ENCODE results near the gene ERO1A.
"Not testable (repeated sequence)": the region's sequence is repeated elsewhere in the genome, so short reads cannot be mapped to it uniquely, and the experiment has no call there.

Gene ERO1A

GRCh38 chr14:52695481-52696091 lies at the start of gene ERO1A:
Gene ERO1A (minus strand): TSS chr14:52695558. CDS start chr14:52695481, 77 bp downstream.
- peak; percentile 83 for DNase-seq (ENCODE audit: low read depth)

GRCh38 chr14:52741865-52742264 lies 46.5 kb upstream of the ERO1A start:
- DNase-seq (ENCODE audit: low read depth) = no peak

DNA sequence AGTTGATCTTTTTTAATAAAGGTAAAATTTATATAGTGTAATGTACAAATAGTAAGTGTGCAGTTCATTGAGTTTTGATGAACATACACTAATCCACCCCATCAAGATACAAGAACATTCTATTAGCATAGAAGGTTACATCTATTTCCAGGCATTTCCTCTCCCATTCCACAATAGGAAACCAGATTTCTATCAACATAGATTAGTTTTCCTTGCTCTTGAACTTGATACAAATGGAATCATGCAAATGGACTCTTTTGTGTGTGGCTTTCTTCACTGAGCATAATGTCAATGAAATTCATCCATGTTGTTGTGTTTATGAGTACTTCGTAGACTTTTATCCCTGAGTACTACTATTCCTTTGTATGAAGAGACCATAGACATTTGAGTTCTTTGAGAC lies 45.4 kb upstream of the ERO1A start:
- DNase-seq (ENCODE audit: low read depth) = no peak

DNA sequence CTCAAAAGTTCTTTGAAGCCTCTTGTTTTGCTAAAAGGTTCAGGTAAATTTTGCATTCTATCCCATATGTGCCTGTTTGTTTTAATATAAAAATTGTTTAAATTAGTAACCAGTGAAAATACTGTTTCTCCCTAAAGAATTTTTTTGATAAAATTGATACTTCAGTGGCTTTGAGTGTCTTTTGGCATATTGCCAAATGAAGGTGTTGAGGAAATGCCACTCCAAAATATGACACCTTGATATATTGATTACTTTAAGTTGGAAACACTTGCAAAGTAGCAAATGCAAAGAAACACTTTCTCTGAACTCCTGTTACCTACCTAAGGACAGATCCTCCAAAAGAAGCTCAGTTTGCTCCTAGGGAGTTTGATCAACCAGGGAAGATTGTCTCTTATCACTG lies 43.1 kb upstream of the ERO1A start:
- DNase-seq (ENCODE audit: low read depth) = no peak

DNA sequence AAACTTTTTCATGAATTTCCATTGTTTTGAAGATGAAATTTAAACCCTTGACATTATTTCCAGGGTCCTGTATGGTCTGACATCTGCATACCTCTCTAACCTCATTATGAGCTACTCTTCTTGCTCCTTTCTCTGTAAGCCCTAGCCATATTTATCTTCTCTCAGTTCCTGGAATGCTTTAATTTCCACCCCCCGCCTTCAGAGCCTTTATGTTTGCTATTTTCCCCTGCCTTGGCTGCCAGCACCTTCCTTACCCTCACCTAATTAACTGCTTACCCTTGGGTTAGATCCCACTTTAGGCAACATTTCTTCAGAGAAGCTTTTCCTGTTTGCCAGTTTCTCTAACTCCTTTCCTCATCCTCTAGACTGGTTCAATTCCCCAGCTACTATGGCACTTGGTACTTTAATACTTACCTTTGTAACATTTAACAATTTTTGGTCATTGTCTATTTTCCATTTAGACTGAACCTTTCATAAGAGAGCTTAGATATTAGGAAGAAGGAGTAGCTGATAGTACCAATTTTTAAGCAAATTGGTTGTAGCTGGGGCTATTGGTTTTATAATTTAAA lies 40.6 kb upstream of the ERO1A start:
- peak; percentile 25 for DNase-seq (ENCODE audit: low read depth)

- no peak for DNase-seq (ENCODE audit: low read depth)
Observed at GRCh38 chr14:52733824-52734223, 38.5 kb upstream of the ERO1A start.

DNA sequence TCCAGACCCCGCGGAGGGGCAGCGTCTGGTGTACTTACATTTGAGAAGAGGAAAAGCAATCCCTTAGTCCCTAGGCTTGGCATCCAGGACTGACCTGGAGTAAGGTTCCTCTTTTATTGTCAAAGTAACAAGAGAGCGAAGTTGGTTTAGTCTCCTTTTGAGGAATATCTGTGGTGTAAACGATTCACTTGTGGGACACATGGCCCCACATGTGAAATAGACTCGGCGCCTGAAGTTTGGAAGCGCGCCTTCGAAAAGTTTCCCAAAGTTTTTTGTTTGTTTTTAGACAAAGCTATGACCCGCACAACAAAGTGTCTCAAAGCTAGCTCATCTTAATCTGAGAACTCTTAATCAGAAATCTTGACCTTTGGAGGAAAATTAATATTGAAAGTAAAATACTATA lies 35.4 kb upstream of the ERO1A start:
- DNase-seq (ENCODE audit: low read depth) = peak; percentile 25

DNA sequence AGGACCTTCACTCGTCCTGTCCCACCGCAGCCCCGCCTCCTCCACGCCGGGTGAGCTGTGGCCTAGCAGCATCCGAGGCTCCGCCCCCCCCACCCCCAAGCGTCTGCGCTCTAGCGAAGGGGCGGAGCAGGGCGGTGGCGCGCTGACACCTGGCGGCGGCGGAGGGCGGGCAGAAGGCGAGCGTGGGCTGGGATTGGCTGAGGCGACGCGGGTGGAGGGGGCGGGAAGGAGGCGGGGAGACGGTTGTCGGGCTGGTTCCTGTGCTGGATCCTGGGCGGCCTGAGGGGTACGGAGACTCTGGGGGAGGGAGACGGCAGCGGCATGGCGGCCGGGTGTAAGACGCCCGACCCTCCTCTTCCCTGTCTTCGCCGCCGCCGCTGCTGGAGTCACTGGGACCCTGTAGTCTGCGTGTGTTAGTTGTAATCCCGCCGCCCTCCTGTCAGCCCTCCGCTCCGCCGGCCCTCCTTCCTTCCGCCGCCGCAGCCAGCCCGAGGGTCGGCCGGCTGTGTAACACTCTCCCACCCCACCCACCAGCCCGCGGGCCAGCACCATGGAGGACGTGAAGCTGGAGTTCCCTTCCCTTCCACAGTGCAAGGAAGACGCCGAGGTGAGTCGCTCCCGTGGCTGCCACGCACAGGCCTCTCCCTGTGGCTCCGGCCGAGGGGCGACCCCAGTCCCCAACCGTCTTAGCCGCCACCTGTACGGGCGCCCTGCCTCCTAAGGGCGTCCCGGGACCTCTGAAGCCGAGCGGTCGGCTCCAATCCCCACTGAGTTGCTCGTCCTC lies 34.8 kb upstream of the ERO1A start, which contains the start of gene STYX:
TSS of gene STYX (plus strand) at position 242 of the 784 bp plus-strand sequence. CDS start at position 551, 309 bp downstream.
- peak; percentile 99 for DNase-seq (ENCODE audit: low read depth)

- DNase-seq (ENCODE audit: low read depth) = no peak
Observed at GRCh38 chr14:52729585-52729924, 34.2 kb upstream of the ERO1A start.

DNA sequence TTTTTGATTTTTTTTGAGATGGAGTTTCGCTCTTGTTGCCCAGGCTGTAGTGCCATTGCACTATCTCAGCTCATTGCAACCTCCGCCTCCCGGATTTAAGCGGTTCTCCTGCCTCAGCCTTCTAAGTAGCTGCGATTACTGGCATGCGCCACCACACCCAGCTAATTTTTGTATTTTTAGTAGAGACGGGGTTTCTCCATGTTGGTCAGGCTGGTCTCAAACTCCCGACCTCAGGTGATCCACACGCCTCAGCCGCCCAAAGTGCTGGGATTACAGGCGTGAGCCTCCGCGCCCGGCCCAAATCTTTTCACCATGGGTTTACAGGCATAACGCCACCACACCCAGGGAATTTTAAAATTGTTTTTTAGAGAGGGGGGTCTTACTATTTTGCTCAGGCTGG lies 33.7 kb upstream of the ERO1A start:
- not testable (repeated sequence) for DNase-seq (ENCODE audit: low read depth)

GRCh38 chr14:52727509-52727908 lies 32.2 kb upstream of the ERO1A start:
- not testable (repeated sequence) for DNase-seq (ENCODE audit: low read depth)

DNA sequence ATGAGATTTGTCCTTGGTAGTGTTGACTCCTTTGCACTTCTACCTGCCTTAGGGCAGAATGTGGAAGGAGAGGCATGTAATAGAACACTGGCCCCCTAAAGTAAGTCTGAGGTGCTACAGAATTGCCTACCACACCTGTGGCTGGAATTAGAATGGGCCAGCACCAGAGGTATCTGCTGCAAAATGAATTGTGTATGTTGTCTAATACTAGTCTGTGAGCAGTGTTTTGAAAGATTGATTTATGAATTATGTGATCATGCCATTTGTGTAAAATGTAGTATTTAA lies 28.9 kb upstream of the ERO1A start:
- no peak for DNase-seq (ENCODE audit: low read depth)

GRCh38 chr14:52723514-52724359 lies 28.4 kb upstream of the ERO1A start:
- no peak for DNase-seq (ENCODE audit: low read depth)

GRCh38 chr14:52716155-52716554 lies 20.8 kb upstream of the ERO1A start:
- no peak for DNase-seq (ENCODE audit: low read depth)

DNA sequence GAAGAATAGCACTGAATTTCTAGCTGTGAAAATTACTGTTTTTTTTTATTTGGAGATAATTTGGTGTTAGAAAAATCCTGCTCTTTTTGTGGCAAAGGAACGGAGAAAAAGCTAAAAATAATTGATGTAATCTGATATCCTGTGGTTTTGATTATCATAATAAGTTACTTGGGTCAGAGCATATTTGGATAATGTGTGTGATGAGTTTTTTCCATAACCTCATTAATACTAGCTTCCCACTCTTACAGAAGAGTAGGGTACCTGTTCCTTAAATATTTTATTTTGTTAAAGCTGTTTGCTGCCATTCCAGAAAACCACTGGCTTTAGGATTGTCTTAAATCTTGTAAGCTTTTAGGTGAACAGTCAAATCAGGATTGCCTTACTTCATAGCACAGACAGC lies 16.3 kb upstream of the ERO1A start:
- peak; percentile 57 for DNase-seq (ENCODE audit: low read depth)

DNA sequence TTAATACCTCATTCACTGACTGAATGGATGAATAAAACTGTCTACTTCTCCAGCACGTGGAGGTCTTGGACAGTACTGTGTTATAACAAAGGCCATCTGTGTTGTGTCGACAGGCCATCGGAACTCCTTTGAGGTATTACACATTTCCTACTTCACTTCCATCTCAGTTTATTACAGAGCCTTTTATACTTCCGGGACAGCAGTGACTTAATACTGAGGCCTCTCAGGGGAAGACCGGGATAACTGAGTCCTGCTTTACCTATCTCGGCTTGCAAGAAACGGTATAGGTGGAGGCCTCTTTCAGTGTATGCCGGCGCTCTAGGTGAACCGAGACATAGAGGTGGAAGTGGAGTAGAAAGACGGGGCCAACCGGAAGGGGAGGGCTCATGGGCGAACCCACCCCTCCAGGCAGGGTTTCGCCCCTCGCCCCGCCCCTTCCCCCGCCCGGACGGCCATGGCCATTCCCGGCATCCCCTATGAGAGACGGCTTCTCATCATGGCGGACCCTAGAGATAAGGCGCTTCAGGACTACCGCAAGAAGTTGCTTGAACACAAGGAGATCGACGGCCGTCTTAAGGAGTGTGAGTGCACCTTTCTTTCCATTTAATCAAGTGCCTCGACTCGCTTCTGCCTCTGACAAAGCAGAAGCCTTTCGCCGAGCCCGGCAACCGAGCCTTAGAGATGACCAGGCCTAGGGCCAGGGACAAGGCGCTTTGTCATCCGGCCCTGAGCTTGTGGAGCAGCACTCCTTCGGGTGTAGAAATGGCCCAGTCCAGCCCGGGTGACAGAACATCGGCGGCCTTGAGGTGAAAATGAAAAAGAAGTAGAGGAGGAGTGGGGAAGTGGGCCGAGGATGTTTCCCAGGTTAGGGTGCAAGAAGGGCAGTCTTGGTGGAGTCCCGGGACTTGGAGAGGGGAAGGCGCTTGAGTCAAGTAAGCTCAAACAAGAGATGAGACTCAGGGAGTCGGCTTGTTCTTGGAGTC lies 11.7 kb upstream of the ERO1A start, which contains the start of gene PSMC6:
TSS of gene PSMC6 (plus strand) at position 477 of the 983 bp plus-strand sequence. CDS start at position 497, 20 bp downstream.
- peak; percentile 90 for DNase-seq (ENCODE audit: low read depth)

DNA sequence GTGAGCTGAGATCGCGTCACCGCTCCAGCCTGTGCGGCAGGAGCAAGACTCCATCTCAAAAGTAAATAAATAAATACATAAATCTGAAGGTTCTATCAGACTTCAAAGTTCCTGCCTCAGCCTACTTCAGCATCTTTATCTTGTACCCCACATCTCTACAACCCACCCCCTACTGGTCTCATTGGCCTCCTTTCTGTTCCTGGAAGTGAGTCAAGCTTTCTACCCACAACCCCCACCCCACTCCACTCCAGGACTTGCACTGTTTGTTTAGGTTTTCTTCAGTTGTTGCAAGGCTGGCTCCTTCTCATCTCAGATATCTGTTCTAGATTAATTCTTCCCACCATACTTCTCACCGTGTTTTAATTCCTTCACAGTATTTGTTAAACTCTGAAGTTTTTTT lies 10.9 kb upstream of the ERO1A start:
- DNase-seq (ENCODE audit: low read depth) = peak; percentile 58

DNA sequence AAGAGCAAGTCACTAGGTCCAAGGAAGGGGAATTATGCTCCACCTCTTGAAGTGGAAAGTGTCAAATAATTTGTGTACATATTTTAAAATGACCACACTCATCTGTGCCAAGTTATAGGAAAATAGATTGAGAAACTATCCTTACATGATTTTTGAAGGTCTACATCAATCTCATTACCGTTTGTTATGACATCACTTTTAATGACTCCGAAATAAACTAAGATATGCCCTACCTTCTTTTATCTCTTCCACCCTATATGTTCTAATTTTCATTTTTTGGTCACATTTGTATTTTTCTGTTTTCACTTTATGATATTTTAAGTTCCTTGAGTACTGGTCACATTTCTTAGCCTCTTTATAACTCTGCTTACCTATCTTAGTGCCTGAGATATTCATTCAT lies 8.3 kb upstream of the ERO1A start:
- DNase-seq (ENCODE audit: low read depth) = no peak

DNA sequence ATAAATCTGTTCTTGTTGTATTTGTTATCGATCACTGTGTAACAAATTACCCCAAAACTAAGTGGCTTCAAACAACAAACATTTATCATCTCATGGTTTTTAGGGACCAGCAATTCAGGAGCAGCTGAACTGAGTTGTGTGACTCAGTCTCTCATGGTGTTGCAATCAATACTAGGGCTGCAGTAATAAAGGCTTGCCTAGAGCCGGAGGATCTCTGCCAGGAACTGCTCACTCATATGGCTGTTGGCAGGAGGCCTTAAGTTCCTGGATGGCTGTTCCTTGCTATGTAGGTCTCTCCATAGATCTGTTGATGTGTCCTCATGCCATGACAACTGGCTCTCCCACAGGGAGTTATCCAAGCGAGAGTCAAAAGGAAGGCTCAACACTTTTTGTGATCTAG lies 7.9 kb upstream of the ERO1A start:
- DNase-seq (ENCODE audit: low read depth) = peak; percentile 99

- peak; percentile 21 for DNase-seq (ENCODE audit: low read depth)
Observed at GRCh38 chr14:52701223-52701622, 5.9 kb upstream of the ERO1A start.

- DNase-seq (ENCODE audit: low read depth) = peak; percentile 61
Observed at GRCh38 chr14:52700701-52701172, 5.4 kb upstream of the ERO1A start.
